Stimulated activated naive CD4-positive, alpha-beta T cell (primary cell): ENCODE data around the gene CCL22.
"Not testable (repeated sequence)": the region's sequence is repeated elsewhere in the genome, so short reads cannot be mapped to it uniquely, and the experiment has no call there.

ENCODE experiments used
- DNase-seq, 6 experiments: peaks; one replicate each; lab custom pipeline; 2025; lab: John Stamatoyannopoulos, UW

CCL22 gene

GRCh38 chr16:57347858-57348257 is 10.7 kb upstream of the CCL22 start:
- DNase-seq: no peak

- no peak for DNase-seq
Measured at GRCh38 chr16:57348327-57348726, 10.3 kb upstream of the CCL22 start.

GRCh38 chr16:57349212-57350031 is 9.2 kb upstream of the CCL22 start:
- DNase-seq: peak in 2 of 6 experiments; percentile 4 to 11

GRCh38 chr16:57352636-57353047 is 5.9 kb upstream of the CCL22 start:
- no peak for DNase-seq

GRCh38 chr16:57354311-57354710 is 4.3 kb upstream of the CCL22 start:
- DNase-seq: no peak

- no peak for DNase-seq
Measured at GRCh38 chr16:57355898-57356414, 2.6 kb upstream of the CCL22 start.

- DNase-seq: no peak
Measured at GRCh38 chr16:57356547-57356946, 2.0 kb upstream of the CCL22 start.

- no peak for DNase-seq
Measured at GRCh38 chr16:57357330-57358085, 1.1 kb upstream of the CCL22 start.

- no peak for DNase-seq
Measured at GRCh38 chr16:57358086-57358420, 530 bp upstream of the CCL22 start.

GRCh38 chr16:57360321-57360935 is 1.8 kb downstream of the CCL22 start:
- no peak for DNase-seq

- DNase-seq: no peak
Measured at GRCh38 chr16:57361404-57361803, 2.8 kb downstream of the CCL22 start.

GRCh38 chr16:57364143-57364542 is 5.6 kb downstream of the CCL22 start:
- DNase-seq: no peak

- DNase-seq: no peak
Measured at GRCh38 chr16:57366544-57367040, 8.0 kb downstream of the CCL22 start.

- no peak for DNase-seq
Measured at GRCh38 chr16:57367116-57367752, 8.7 kb downstream of the CCL22 start.

- no peak for DNase-seq
Measured at GRCh38 chr16:57371494-57372371, 13.2 kb downstream of the CCL22 start.

- no peak for DNase-seq
Measured at GRCh38 chr16:57372372-57373116, 14.0 kb downstream of the CCL22 start, which contains the start of gene CX3CL1. Gene CX3CL1, plus strand, starts transcription at chr16:57372490. Its CDS starts 79 bp downstream, at chr16:57372569.

- DNase-seq: no peak
Measured at GRCh38 chr16:57373117-57373947, 14.7 kb downstream of the CCL22 start.

GRCh38 chr16:57374067-57374534 is 15.5 kb downstream of the CCL22 start:
- no peak for DNase-seq

- DNase-seq: not testable (repeated sequence)
Measured at GRCh38 chr16:57374925-57375465, 16.4 kb downstream of the CCL22 start.
